Adrenal gland (tissue), 12 donors: ENCODE results near the gene ZMYM1. TPM values are rescaled to one million over a fixed set of nuclear protein-coding genes. Genes with fewer than 3 reads are reported as not detected.

Experiments used
- DNase-seq, 7 donors: peaks; one replicate each; pipeline ENCODE4 v3.0.0-alpha.2; 2019 to 2020
- H3K27ac ChIP-seq, 5 donors: fragments of 200-600 bp; sonication (generic) in 4 of 5; 1 replicate in 3 of 5; 2 replicates in 2 of 5; pipeline versions ENCODE4 v1.5.1 to v1.8.0; 2016 to 2020; ENCODE audit warnings: mild to moderate bottlenecking in 1 of 5
- H3K27me3 ChIP-seq: fragments of 200-600 bp; 2 replicates; pipeline ENCODE4 v1.8.0; 2021
- H3K36me3 ChIP-seq, 2 donors: fragments of 200-600 bp; replicated peaks in 1 of 2; 1 replicate in 1 of 2; 2 replicates in 1 of 2; pipeline versions ENCODE4 v1.5.1 to v1.8.0; 2018 to 2022
- H3K4me1 ChIP-seq, 2 donors: fragments of 200-600 bp; replicated peaks in 1 of 2; 1 replicate in 1 of 2; 2 replicates in 1 of 2; pipeline versions ENCODE4 v1.5.1 to v1.8.0; 2018 to 2021
- H3K4me3 ChIP-seq, 4 donors: fragments of 200-600 bp; sonication (generic) in 3 of 4; one replicate each; pipeline ENCODE4 v1.5.1; 2016 to 2018
- H3K9me3 ChIP-seq, 3 donors: fragments of 200-600 bp; sonication (generic) in 1 of 3; replicated peaks in 1 of 3; 1 replicate in 2 of 3; 2 replicates in 1 of 3; pipeline versions ENCODE4 v1.5.1 to v1.8.0; 2016 to 2021
- POLR2A ChIP-seq, 2 donors: fragments of 450-650 bp; IDR thresholded peaks; one replicate each; pipeline ENCODE4 v1.6.1; 2017; ENCODE audit warnings: antibody characterized with exemption in 2 of 2, mild to moderate bottlenecking in 2 of 2, moderate library complexity in 1 of 2
- WGBS, 4 donors: extraction: QIAGEN DNeasy Blood & Tissue Kit in 2 of 4; methylation state at CpG; one replicate each; pipeline versions ENCODE4 v1.1.5 to v1.1.7; 2013 to 2017; 5-methylcytosine and 5-hydroxymethylcytosine counted together
- intact Hi-C, 2 donors: fragments of 100-400 bp; cut with DNase I; formaldehyde crosslinking; loops; one replicate each; pipeline versions ENCODE4 v1.14.1 to v1.15.0; 2022 to 2023
- polyA plus RNA-seq, 3 donors: library from polyadenylated mRNA; stranded (reverse); fragments of 200-250 nt in 2 of 3; fragments of 350-450 nt in 1 of 3; fragmentation: Illumina TruSeq in 1 of 3; extraction: RNeasy Lipid Tissue Mini Kit (QIAGEN cat#74804) in 1 of 3; gene quantifications; one replicate each; pipeline ENCODE4 v1.2.3, GENCODE V29; 2013 to 2014
- total RNA-seq, 9 donors: library from RNA; depleted of rRNA in 4 of 9; stranded (reverse); fragments of >200 nt in 4 of 9; fragments of 120-200 nt in 1 of 9; fragmentation: NEBNext Ultra II Directional in 1 of 9; extraction: Animal tissue kit (Norgen Biotek cat#: 25700) in 1 of 9; gene quantifications; one replicate each; pipeline versions ENCODE4 v1.1.0 to v1.2.4, GENCODE V29; 2013 to 2023
- TF ChIP-seq, protein P1 (sequence below), 6 experiments: fragments of 450-650 bp in 4 of 6; fragments of 200-600 bp in 2 of 6; sonication (generic) in 1 of 6; IDR thresholded peaks; 1 replicate in 5 of 6; 2 replicates in 1 of 6; pipeline versions ENCODE4 v1.5.1 to v1.8.0; 2016 to 2021; ENCODE audit warnings: antibody characterized with exemption in 6 of 6, mild to moderate bottlenecking in 2 of 6, moderate library complexity in 1 of 6
- donor health status: healthy with polysubstance abuse.
- donor health status: Bipolar disorder and iron deficiency.
- donor health status: DM: yes; HTN: yes; CAD: no.
- donor health status: DM: no; HTN: no; CAD: no.
- donor health status: DM: no; HTN: no; CAD: no.
- donor health status: DM: yes; HTN: yes; CAD: no.

Gene ZMYM1
- total and polyA plus RNA-seq, 12 donors: 3.7 to 22.0 (median 12.3) TPM

DNA sequence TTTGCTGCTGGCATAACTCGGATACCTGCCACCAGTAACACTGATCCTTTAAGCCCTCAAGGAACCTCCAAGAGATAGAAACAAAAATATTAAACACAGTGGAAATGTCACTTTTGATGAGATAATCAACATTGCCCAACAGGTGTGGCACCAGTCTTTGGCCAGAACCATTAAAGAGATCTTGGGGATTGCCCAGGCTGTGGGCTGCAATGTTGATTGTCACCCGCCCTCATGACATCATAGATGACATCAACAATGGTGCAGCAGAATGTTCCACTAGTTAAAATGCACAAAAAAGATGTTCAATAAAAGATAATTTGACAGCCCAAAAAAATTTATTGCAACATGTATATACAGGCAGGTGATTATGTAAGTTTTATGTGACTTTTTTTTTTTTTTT is 20.2 kb upstream of the ZMYM1 start:
- H3K9me3 ChIP-seq: no peaks in the 10 kb centered on the region
- no peaks in the 10 kb centered on the region for H3K27me3 ChIP-seq
- H3K36me3 ChIP-seq: no peaks in the 10 kb centered on the region
- no peak overlapping the region for H3K4me3 ChIP-seq
- intact Hi-C loops: no loop called here
- 58 to 82% (median 76%) methylated on average over 2 of the region's 2 CpGs for WGBS, 4 donors
- H3K27ac ChIP-seq: no peak overlapping the region
- no peaks in the 10 kb centered on the region for H3K4me1 ChIP-seq
- no peak for DNase-seq
- no peak for TF ChIP-seq POLR2A (IDR thresholded peaks at IDR 0.05)
- TF ChIP-seq, protein P1, sequence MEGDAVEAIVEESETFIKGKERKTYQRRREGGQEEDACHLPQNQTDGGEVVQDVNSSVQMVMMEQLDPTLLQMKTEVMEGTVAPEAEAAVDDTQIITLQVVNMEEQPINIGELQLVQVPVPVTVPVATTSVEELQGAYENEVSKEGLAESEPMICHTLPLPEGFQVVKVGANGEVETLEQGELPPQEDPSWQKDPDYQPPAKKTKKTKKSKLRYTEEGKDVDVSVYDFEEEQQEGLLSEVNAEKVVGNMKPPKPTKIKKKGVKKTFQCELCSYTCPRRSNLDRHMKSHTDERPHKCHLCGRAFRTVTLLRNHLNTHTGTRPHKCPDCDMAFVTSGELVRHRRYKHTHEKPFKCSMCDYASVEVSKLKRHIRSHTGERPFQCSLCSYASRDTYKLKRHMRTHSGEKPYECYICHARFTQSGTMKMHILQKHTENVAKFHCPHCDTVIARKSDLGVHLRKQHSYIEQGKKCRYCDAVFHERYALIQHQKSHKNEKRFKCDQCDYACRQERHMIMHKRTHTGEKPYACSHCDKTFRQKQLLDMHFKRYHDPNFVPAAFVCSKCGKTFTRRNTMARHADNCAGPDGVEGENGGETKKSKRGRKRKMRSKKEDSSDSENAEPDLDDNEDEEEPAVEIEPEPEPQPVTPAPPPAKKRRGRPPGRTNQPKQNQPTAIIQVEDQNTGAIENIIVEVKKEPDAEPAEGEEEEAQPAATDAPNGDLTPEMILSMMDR (IDR thresholded peaks at IDR 0.05): no peak

DNA sequence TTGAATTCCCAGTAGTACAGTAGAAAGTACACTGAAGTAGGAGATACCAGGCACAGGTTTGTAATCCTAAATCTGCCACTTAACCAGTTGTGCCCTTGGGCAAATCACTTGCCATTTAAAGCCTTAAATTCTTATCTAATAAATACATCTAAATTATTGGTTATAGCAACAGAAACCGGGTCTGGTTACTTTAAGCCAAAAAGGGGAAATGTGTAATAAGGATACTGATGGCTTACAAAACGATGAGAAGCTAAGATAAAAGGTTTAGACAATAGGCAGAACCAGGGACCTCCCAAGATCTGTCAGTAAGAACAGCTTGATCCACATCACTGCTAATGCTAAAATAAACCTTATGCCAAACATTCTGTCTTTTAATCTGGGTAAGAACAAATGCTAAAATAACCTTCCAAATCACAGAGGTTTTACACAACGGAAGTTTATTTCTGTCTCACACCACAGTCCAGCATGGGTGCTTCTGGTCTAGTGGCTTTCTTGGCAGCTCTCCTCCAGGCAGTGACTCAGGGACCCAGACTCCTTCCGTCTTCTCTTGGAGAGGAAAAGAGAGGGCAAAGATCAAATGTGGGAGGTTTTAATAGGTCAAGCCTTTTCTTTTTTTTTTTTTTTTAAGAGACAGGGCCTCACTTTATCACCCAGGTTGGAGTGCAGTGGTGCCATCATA is 16.5 kb upstream of the ZMYM1 start:
- DNase-seq: no peak
- no peaks in the 10 kb centered on the region for H3K27me3 ChIP-seq
- no peak overlapping the region for H3K27ac ChIP-seq
- H3K9me3 ChIP-seq: no peaks in the 10 kb centered on the region
- H3K4me1 ChIP-seq: no peaks in the 10 kb centered on the region
- no peaks in the 10 kb centered on the region for H3K36me3 ChIP-seq
- 47 to 60% (median 49%) methylated on average over 4 of the region's 4 CpGs for WGBS, 4 donors
- no peak overlapping the region for H3K4me3 ChIP-seq
- intact Hi-C loops: no loop called here
- TF ChIP-seq, protein P1 (IDR thresholded peaks at IDR 0.05): no peak
- TF ChIP-seq POLR2A (IDR thresholded peaks at IDR 0.05): no peak

DNA sequence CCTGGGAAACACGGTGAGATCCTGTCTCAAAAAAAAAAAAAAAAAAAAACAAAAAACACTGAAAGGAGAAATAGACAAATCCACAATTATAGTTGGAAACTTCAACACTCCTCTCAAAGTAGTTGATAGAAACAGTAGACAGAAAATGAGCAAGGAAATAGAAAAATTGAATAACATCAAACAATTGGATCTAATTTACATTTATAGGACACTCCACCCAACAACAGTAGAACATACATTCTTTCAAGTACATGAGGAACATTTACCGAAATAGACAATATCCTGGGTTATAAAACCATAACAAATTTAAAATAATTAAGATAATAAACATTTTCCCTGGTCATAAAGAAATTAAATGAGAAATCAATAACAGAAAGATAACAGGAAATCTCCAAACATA is 14.9 kb upstream of the ZMYM1 start:
- Histone ChIP-seq H3K4me3 (no peak overlapping the region), H3K9me3 (no peaks in the 10 kb centered on the region), H3K36me3 (no peaks in the 10 kb centered on the region), H3K27ac (no peak overlapping the region), H3K4me1 (no peaks in the 10 kb centered on the region), H3K27me3 (no peaks in the 10 kb centered on the region)
- no peak for TF ChIP-seq POLR2A (IDR thresholded peaks at IDR 0.05)
- TF ChIP-seq, protein P1 (IDR thresholded peaks at IDR 0.05): no peak
- no peak for DNase-seq
- WGBS, 4 donors: 74 to 87% (median 80%) methylated on average over 2 of the region's 2 CpGs
- intact Hi-C loops: no loop called here

DNA sequence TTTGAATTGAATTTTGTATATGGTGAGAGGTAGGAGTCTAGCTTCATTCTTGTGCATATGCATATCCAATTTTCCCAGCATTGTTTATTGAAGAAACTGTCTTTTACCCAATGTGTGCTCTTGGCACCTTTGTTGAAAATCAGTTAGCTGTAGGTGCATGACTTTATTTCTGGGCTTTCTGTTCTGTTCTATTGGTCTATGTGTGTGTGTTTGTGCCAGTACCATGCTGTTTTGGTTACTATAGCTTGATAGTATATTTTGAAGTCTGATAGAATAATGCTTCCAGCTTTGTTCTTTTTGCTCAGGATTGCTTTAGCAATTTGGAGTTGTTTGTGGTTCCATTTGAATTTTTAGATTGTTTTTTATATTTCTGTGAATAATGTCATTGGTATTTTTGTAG is 9.4 kb upstream of the ZMYM1 start:
- Histone ChIP-seq H3K4me1 (no peaks in the 10 kb centered on the region), H3K4me3 (no peak overlapping the region), H3K9me3 (peaks cover 0 to 6% (median 0%) of the 10 kb centered on the region in 3 donors), H3K27me3 (no peaks in the 10 kb centered on the region), H3K27ac (no peak overlapping the region), H3K36me3 (no peaks in the 10 kb centered on the region)
- intact Hi-C loops: no loop called here
- TF ChIP-seq, protein P1 (IDR thresholded peaks at IDR 0.05): no peak
- no peak for TF ChIP-seq POLR2A (IDR thresholded peaks at IDR 0.05)
- DNase-seq: no peak
